Upper lobe of left lung (tissue), 4 donors: Measurements from ENCODE around the gene CTTN.

ENCODE experiments used
- CTCF ChIP-seq, 6 experiments: fragments of 450-650 bp in 4 of 6; fragments of 200-600 bp in 2 of 6; sonication (generic) in 2 of 6; IDR thresholded peaks; one replicate each; pipeline ENCODE4 v1.5.1; 2016 to 2019; ENCODE audit warnings: antibody characterized with exemption in 6 of 6
- EP300 ChIP-seq, 4 donors: sonication (generic); formaldehyde crosslinking; IDR thresholded peaks; one replicate each; pipeline ENCODE4 v1.5.1; 2017; ENCODE audit warnings: antibody characterized with exemption in 4 of 4, control low read depth in 2 of 4
- POLR2A ChIP-seq, 4 donors: fragments of 450-650 bp; IDR thresholded peaks; one replicate each; pipeline ENCODE4 v1.5.1; 2016 to 2017; ENCODE audit warnings: antibody characterized with exemption in 4 of 4, mild to moderate bottlenecking in 2 of 4

DNA sequence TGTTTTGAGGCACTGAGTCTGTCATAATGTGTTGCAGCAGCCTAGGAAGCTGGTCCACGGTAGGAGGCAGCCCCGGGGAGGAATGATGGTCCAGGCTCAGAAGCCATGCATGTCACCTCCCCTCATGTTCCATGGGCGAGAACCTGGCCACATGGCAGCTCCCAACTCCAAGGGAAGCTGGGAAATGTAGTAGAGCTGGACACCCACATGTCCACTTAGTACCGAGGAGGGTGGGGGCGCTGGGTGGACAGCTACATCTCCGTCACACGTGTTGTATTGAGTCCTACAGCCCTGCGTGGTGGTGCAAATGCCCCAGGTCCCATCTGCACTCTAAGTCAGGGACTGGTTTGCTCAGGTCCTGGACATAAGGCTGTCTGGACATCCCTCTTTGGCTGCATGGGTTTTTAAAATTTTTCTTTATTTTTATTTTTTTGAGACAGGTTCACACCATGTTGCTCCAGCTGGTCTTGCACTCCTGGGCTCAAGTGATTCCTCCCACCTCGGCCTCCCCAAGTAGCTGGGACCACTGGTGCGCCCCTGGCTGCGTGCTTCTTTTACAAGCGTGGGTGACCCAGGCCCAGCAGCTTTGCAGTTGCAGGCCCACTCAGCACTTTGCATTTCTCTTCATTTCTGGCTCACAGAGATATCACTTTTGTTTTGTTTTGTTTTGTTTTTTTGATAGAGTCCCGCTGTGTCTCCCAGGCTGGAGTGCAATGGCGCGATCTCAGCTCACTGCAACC, 3.9 kb upstream of the CTTN start:
- TF ChIP-seq CTCF (IDR thresholded peaks at IDR 0.05) (no peak), EP300 (IDR thresholded peaks at IDR 0.05) (no peak), POLR2A (IDR thresholded peaks at IDR 0.05) (no peak)
